GM11168 (cell line): ENCODE measurements around the gene REG1B.

ENCODE experiments used
- in situ Hi-C: fragments of 300-500 bp; cut with MboI; formaldehyde crosslinking; loops from one replicate; pipeline ENCODE4 v1.12.0; 2022; ENCODE audit warnings: low sequenced_read_pairs; ENCODE audit not compliant: unreplicated experiment

Gene REG1B, protein sequence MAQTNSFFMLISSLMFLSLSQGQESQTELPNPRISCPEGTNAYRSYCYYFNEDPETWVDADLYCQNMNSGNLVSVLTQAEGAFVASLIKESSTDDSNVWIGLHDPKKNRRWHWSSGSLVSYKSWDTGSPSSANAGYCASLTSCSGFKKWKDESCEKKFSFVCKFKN

DNA sequence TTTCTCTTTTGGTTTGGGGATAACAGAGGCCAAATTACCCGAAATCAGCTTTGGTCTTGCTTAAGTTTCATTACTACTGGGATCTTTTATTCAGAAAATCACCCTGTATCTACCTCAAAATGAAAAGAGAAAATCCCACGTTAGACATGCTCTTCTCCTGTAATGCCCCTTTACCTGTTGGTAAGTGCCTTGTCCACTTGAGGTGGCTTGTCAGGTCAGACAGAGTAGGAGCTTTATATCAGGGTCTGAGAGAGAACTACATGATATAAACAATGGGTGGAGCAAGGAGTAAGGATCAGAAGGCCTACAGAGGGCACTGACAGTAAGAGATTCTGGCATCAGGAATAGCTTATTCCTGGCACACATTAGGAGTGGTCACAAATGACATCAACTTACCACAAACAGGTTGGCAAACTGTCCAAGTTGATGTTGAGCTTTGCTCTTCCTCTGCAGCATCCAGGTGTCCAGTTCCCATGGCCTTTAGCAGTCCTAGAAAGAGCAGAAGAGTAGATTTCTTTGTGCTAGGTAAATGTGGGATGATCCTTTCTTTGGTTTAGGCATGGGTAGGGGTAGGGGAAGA lies at the start of gene REG1B:
Gene REG1B (minus strand): TSS at position 209 of the 580 bp plus-strand sequence. CDS start 381 bp downstream, outside the sequence.
- in situ Hi-C loops, result no loop called here

DNA sequence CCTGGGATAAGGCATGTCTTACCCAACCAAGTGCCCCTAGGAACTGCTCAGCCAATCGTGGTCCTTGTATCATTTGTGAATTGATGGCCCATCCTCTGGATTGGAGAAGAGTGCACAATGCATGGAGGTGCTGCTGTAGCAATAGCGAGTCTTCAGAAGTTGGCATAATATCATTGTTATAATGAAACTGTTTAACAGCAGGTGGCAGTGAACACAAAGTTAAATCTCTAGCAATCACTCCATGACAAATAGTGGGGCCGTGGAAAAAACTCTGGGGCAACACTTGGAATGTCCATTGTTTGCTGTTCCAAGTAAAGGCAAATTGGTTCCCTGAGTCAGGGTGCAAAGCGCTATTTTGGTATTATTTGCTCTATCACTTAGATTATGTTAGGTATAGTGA lies 43.9 kb upstream of the REG1B start:
- in situ Hi-C loops, result no loop called here

DNA sequence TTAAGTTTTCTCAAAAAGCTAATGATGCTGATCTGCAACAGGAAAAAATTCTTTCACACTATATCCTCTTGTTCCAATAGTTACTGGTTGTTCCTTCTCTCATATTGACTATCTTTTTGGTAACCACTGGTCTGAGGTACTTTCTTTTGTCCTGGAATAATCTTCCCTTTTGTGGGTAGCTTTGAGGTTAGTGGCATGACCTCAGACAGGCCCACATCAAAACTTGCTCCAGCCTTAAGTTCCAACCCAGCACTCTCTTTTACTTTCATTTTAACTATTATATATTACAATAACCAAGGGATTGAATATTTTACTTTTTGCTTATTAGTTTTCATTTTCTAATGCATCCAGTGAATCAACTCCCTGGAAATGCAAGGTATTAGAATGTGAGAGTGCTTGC lies 42.0 kb upstream of the REG1B start:
- in situ Hi-C loops, result no loop called here

DNA sequence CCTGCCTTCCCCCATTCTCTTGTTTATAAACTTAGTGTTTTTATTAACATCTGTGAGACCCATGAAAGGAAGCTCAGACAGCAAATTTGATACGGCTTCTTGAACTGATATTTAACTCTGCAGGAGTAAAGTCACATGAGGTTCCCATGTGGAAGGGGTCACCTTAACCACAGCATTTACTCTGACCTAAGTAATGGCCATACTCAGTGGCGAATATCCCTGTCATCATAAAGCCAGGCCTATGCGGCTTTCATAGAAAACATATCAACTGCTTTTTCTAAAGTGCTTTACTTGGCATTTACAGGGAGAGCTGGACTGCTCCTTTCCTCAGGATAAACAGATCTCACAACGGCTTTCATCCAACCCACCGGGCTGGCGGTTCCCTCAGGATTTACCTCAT lies 41.5 kb upstream of the REG1B start:
- in situ Hi-C loops, result no loop called here

DNA sequence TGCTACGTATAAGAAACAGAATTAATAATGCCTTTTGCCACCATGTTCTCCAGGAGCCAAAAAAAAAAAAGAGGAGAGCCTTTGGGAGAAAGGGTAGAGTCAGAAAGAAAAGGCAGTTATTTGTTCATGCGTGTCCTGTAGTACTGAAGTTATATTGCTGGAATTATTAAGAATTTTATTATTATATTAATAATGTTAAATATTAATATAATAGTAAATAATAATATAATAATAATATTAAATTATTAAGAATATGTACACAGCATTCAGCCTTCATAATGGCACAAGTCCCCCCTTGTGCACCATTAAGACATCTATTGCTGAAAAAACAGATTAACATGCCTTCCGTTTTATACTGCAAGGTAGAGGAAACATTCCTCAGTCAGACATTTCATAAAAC lies 40.6 kb upstream of the REG1B start:
- in situ Hi-C loops, result no loop called here

DNA sequence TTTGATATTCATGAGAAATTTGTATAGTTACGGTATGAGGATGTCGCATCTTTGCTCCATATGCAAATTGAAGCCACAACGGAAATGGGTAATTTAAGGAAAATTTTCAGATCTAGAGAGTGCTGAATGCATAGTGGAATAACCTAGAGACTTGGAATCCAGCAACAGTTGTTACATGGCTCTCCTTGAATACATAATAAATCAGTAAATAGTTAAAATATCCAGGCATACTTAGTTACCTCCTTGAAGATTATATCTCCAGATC lies 37.9 kb upstream of the REG1B start:
- in situ Hi-C loops, result no loop called here

DNA sequence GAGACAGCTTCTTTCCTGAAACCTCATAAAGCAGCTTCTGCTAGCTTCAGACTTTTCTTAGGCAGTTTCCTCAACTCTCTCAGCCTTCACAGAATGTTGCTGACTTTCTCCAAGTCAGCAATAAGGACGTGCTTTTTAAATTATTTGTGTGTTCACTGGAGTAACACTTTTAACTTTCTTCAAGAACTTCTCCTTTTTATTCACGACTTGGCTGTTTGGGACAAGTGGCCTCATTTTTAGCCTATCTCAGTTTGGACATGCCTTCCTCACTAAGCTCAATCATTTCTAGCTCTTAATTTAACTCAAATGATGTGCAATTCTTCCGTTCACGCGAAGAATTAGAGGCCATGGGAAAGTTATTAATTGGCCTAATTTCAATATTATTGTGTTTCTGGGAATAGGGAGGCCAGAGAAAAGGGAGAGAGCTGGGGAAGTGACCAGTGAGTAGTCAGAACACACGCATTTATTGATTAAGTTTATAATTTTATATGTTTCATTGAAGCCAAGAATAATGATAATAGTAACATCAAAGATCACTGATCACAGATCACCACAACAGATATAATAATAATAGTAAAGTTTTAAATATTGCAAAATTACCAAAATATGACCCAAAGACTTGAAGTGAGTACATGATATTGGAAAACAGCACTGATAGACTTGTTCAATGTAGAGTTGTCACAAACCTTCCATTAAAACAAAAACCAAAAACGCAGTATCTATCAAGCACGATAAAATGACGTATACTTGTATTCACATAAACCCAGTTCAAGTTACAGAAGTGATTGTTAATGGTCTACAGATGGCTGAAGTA lies 37.3 kb upstream of the REG1B start:
- in situ Hi-C loops, result no loop called here

DNA sequence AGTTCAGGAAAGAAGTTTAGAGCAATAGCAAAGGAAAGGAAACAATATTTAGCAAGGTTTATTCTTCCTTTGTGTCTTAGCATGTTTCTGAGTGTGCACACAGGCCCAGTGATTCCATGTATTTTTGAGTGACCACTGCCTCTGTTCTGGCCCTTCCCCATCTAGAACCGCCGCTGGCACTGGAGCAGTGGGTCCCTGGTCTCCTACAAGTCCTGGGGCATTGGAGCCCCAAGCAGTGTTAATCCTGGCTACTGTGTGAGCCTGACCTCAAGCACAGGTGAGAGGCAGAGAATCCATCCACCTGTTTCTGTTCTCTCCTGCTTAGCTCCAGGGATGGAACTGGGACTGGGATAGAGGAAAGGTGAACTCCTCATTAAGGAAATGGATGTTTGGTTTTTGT lies 34.9 kb upstream of the REG1B start:
- in situ Hi-C loops, result no loop called here

DNA sequence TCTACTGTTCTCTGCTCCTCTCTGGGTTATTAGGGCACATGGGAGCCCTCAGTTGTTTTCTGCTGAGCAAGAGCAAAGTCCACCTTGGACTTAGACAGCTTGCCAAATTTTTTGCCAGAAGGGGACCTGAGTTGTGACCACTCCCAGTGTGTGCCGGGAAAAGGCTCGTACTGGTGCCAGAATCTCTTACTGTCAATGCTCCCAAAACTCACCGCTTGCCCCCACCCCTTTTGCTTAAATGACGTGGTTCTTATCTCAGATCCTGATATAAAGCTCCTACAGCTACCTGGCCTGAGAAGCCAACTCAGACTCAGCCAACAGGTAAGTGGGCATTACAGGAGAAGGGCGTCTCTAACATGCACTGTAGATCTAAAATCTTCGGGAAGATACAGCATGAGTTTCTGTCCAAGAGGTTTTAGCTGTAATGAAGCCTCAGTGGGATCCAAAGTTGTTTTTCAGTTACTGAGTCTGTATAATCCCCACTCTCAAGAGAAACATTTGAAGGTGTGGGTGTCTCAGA lies 32.5 kb upstream of the REG1B start, which contains the start of gene REG1A:
Gene REG1A (plus strand): TSS at position 295 of the 520 bp plus-strand sequence. CDS start 374 bp downstream, outside the sequence.
- in situ Hi-C loops, result no loop called here

DNA sequence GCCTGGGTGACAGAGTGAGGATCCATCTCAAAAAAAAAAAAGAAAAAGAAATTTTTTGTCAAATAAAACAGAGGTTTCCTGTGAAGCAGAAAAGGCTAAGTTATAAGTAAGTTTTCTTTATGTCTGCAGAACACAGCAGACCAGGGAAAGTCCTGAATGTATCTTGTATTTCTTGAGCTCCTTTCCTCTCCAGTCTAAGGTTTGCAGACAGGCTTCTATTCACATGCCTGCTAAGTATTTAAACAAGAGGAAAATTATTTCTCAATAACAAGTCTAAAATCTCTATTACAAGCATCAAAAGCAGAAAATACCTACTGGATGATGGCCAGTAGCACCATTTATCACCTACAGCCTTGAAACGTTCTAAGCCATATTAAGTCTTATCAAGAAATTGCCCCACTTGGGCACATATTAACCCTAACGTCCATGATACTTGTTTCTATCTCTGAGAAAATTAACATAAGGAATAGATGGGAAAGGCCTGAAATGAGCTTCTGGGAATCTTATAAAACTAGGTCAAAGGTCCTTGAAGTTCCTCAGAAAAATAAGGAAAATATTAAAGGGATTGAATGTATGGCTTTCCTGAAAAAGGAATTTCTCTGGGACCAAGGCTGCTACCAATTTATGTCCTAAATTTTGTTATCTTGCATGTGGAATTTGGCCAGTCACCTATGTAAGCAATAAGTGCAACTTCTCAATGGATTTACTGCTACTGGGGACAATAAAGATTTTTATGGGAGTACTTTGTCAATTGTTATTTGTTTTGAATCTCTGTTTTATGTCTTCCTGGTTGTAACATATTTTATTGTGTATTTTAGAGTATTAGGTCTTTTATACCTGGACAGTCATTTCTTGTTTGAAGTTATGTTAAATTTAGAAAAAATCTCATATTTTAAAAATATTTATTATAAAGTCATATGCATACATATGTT lies 29.5 kb upstream of the REG1B start:
- in situ Hi-C loops, result no loop called here

DNA sequence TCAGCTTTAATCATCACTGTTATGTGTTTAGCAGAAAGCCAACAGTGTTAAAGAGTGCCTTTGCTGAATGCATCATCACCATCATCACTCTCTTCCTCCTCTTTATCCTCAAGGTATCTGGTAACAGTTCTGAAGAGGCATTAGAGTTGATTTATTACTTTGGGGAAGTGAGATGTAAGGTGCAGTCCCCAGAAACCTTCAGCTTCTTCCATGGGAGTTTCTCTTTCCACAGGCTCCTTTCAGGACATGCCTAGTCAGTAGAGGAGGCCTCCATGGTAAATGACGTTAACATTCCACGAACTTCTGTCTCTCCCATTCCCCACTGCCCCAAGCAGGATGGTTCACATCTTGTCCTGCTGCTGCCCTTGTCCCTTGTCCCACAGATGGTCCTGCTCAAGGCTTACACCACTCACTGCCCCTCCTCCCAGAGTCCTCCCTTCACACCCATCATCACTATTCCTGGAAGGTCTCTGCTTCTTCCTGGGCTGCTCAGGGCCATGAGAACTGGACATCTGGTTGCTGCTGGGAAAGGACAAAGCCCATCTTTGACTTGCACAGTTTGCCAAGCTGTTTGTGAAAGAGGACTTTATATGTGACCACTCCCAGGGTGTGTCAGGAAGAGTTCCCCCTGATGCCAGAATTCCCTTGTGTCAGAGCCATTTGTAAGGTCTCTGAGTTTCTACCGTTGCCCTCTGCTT lies 27.2 kb upstream of the REG1B start:
- in situ Hi-C loops, result no loop called here

DNA sequence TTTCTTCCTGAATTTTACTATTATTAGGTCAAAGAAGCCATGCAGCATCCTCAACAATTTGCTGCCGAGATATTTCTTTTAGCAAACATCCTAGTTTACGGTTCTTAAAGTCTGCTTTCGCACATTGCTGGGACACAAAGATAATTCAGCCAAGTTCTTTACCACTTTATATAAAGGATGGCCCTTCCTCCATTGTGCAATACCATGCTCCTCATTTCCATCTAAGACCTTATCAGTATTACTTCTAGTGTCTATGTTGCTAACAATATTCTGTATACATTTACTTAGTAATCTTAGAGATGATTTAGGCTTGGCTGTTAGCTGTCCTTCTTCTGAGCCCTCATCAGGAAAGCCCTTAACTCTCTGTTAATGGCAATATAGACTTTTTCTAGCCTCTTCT lies 24.5 kb upstream of the REG1B start:
- in situ Hi-C loops, result no loop called here

DNA sequence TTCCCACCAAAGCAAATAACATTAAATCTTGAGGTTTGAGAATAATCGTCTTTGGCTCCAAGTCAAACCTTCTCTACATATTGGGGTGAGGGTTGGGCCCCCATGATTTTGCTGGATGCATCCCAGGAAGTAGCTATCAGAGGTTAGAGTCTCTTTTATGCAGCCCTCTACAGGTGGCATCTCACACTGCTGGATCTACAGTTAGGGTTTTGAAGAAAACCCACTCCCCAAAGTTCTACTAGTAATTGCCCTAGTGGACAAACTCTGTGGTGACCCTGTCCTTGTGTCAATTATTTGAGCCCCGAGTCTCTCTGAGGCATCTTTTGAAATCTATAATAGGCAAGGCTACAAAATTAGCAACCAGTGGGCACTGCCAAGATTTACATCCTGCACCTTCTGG lies 17.5 kb upstream of the REG1B start:
- in situ Hi-C loops, result no loop called here

DNA sequence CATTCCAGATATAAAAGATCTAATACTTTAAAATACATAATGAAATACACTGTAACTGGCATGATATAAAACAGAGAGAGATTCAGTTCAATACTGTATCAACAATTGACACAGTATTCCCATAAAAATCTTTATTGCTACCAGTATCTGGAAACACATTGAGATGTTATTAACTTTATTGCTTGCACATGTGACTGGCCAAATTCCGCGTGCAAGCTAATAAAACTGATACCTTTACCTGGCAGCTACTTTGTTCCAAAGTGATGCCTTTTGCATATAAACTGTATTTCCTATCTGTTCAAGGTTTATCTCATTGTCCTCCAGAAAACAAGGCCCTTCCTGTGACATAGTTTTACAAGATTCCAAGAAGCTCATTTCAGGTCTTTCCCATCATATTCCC lies 15.4 kb upstream of the REG1B start:
- in situ Hi-C loops, result no loop called here

DNA sequence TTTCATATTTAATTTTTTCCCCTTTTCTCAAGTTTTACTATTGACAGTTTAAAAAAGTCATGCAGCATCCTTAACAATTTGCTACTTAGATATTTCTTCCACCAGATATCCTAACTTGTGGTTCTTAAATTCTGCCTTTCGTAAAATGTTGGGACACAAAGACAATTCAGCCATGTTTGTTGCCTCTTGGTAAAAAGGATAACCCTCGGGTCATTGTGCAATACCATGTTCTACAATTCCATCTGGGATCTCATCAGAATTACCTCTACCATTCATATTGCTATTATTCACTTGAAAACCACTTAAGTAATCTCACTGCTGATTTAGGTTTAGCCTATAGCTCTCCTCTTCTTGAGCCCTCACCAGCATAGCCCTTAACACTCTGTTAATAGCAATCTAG lies 13.2 kb upstream of the REG1B start:
- in situ Hi-C loops, result no loop called here

DNA sequence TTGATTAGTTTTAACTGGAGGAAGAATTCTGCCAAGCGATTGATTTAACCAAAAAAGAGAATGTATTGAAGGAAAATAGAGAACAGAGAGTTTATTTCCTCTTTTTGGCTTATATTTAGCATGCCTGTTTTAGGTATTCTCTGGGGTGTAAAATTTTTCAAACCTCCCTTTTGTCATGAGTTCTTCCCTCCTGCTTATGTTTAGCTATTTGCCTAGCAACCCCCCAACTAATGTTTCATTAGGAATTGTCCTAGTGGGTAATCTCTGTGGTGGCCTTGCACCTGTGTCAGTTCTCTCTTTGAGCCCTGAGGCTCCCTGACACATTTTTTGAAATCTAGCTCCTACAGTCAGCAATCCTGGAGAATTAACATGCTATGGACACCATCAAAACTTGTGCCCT lies 12.5 kb upstream of the REG1B start:
- in situ Hi-C loops, result no loop called here

DNA sequence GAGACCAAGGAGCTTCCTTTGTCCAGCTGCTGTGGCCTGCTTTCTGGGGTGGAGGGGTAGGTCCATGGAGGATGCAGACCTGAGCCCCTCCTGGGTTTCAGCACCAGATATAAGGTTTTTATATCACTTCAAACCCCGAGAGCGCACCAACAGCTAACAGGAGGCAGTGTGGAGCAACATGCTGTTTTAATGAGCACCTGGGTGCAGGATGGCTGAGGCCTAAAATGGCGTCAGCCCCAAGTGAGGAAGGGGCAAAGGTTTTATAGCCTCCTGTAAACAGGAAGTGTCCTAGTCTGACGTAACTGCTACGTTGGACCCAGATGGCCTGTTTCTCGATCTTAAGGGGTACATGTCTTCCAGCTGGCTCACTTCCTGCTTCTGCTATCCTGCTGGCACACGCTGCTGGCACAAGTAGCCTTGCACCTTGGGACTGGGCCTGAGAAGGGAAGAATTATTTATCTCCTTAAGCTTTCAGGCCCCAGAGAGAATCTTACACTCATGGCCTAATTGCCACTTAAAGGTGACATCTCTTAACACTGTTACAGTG lies 11.4 kb upstream of the REG1B start:
- in situ Hi-C loops, result no loop called here

DNA sequence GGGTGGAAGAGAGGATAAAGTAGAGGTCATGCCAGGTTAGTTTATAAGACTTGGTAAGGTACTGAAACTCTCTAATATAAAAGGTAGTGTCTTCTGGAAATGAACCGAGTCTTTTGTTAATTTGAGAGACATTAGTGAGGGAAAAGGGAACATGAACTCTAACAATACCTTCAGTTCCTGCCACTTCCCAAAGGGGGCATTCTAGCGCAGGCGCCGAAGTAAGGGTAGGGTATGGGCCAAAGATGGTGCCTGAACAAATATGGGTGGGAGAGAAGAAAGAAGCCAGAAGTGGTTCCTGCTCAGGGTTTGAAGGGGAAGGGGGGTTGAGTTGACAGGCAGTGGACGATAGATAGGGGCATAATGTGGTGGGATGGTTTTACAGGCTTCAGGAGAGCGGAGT lies 10.1 kb upstream of the REG1B start:
- in situ Hi-C loops, result no loop called here

DNA sequence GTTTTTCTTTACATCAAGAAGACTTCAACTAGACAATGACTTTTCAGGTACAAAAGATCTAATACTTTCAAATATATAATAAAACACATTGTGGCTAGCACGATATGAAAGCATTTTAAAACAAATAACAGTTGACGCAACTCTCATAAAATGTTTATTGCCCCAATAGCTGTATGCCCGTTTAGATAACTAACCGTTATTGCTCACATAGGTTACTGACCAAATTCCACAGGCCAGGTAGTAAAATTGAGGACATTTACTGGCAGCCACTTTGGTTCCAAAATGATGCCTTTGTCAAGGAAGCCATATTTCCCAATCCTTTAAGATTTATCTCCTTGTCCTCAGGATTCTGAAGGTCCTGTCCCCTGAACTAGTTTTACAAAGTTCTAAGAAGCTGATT lies 2.9 kb upstream of the REG1B start:
- in situ Hi-C loops, result no loop called here

DNA sequence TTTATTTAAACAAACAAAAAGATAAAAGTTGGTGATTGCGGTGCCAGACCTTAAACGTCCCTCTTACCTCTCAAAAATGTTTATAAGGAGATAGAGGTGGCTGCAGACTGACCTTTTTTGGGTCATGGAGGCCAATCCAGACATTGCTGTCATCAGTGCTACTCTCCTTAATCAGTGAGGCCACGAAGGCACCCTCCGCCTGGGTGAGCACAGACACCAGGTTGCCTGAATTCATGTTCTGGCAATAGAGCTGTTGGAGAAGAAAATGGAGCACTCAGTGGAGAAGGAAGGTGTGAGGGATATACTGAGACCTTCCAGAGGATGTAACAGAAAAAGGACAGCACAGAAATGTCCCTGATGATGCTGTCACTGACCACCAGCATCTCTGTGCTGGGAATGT lies 1.5 kb downstream of the REG1B start:
- in situ Hi-C loops, result no loop called here
